ENCODE measurements around the gene MUSK. TPM values are rescaled to one million over a fixed set of nuclear protein-coding genes. Genes with fewer than 3 reads are reported as not detected.

Gene MUSK
- polyA plus RNA-seq, 1 donor (not counting 4 experiments of a cell fraction or from before 2014, with no cell fraction given): not detected

DNA sequence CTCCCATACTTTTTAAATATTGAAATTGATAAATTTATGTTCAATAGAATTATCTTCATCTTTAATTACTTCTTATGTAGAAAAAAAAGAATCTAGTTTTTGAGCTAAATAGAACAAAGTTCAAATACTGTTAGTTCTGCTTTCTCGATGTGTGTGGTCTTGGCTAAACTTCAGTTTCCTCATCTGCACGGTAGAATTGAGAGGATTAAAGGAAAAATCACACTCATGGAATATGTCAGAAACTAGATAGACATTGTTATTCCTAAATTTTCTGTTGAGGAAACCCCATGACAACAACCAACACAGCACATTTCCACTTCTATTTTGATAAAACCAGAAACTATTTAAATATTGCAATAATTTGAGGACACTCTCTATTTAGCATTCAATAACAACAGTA is 100.3 kb downstream of the MUSK start:
- FAIRE-seq: no peak

DNA sequence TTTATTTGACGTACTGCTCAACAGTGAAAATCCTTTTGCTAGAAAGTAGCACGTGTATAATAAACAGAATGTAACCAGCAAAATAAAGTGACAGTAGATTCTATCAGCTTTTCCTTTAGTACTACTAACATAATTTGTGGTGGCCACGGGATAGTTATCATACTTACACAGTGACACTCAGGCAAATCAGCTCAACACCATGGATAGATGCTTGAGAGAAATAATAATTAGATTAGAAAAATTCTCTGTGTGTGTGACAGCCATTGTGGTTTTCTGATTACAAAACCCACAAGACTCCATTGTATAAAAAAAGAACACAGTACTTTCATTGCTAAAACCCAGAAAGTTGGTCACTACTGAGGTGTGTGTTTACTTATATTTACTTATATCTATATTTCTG is 101.1 kb downstream of the MUSK start:
- H4K20me1 ChIP-seq (ENCODE audit: control insufficient read depth, extremely low read depth, insufficient read depth, low read length): no peaks in the 10 kb centered on the region
- H3K9ac ChIP-seq (ENCODE audit: control insufficient read depth, extremely low read depth, insufficient read depth, low read length): no peak overlapping the region
- TF ChIP-seq, protein P1, sequence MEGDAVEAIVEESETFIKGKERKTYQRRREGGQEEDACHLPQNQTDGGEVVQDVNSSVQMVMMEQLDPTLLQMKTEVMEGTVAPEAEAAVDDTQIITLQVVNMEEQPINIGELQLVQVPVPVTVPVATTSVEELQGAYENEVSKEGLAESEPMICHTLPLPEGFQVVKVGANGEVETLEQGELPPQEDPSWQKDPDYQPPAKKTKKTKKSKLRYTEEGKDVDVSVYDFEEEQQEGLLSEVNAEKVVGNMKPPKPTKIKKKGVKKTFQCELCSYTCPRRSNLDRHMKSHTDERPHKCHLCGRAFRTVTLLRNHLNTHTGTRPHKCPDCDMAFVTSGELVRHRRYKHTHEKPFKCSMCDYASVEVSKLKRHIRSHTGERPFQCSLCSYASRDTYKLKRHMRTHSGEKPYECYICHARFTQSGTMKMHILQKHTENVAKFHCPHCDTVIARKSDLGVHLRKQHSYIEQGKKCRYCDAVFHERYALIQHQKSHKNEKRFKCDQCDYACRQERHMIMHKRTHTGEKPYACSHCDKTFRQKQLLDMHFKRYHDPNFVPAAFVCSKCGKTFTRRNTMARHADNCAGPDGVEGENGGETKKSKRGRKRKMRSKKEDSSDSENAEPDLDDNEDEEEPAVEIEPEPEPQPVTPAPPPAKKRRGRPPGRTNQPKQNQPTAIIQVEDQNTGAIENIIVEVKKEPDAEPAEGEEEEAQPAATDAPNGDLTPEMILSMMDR (optimal IDR thresholded peaks at IDR 0.05 in 1 of 3, IDR thresholded peaks at IDR 0.05 in 1 of 3, conservative IDR thresholded peaks at IDR 0.05 in 1 of 3; ENCODE audit: extremely low read depth in 1 of 3, insufficient read depth in 2 of 3, low read length in 3 of 3): no peak
- H3K36me3 ChIP-seq (ENCODE audit: control insufficient read depth in 2 of 2, extremely low read depth in 1 of 2, insufficient read depth in 2 of 2, low read length in 2 of 2): no peaks in the 10 kb centered on the region
- no peak for DNase-seq (ENCODE audit: low read depth, low spot score)
- no peak overlapping the region for H3K27ac ChIP-seq (ENCODE audit: control insufficient read depth, insufficient read depth, low read length)
- H2AFZ ChIP-seq (ENCODE audit: control insufficient read depth, low read length): no peak overlapping the region
- no peaks in the 10 kb centered on the region for H3K27me3 ChIP-seq (ENCODE audit: control insufficient read depth, extremely low read depth, insufficient read depth, low read length)
- H3K79me2 ChIP-seq (ENCODE audit: control insufficient read depth, insufficient read depth, low read length): no peaks in the 10 kb centered on the region
- FAIRE-seq: no peak
- no peaks in the 10 kb centered on the region for H3K9me1 ChIP-seq (ENCODE audit: control insufficient read depth, extremely low read depth, insufficient read depth, low read length)
- no peak overlapping the region for H3K4me3 ChIP-seq (ENCODE audit: control insufficient read depth in 2 of 3, extremely low read depth in 1 of 3, insufficient read depth in 2 of 3, low read depth in 1 of 3, low read length in 3 of 3)
- H3K4me1 ChIP-seq (ENCODE audit: control insufficient read depth, extremely low read depth, insufficient read depth, low read length): no peaks in the 10 kb centered on the region
- dilution Hi-C loops (cut with MboI; ENCODE audit: extremely low pct_ligation_motif_present, low sequenced_read_pairs): no loop called here
- H3K9me3 ChIP-seq (ENCODE audit: control insufficient read depth, low read depth, low read length): no peaks in the 10 kb centered on the region
- no peak overlapping the region for H3K4me2 ChIP-seq (ENCODE audit: control insufficient read depth, extremely low read depth, insufficient read depth, low read depth, low read length)

More for the DNA sequence above, 100.3 kb downstream of the MUSK start:
- no peak overlapping the region for H3K27ac ChIP-seq (ENCODE audit: control insufficient read depth, insufficient read depth, low read length)
- H3K9me3 ChIP-seq (ENCODE audit: control insufficient read depth, low read depth, low read length): no peaks in the 10 kb centered on the region
- TF ChIP-seq, protein P1 (optimal IDR thresholded peaks at IDR 0.05 in 1 of 3, IDR thresholded peaks at IDR 0.05 in 1 of 3, conservative IDR thresholded peaks at IDR 0.05 in 1 of 3; ENCODE audit: extremely low read depth in 1 of 3, insufficient read depth in 2 of 3, low read length in 3 of 3): no peak
- TF ChIP-seq EZH2 (IDR thresholded peaks at IDR 0.05; ENCODE audit: low read length): no peak
- H3K4me2 ChIP-seq (ENCODE audit: control insufficient read depth, extremely low read depth, insufficient read depth, low read depth, low read length): no peak overlapping the region
- H4K20me1 ChIP-seq (ENCODE audit: control insufficient read depth, extremely low read depth, insufficient read depth, low read length): no peaks in the 10 kb centered on the region
- no peak overlapping the region for H3K9ac ChIP-seq (ENCODE audit: control insufficient read depth, extremely low read depth, insufficient read depth, low read length)
- no peak for DNase-seq (ENCODE audit: low read depth, low spot score)
- dilution Hi-C loops (cut with MboI; ENCODE audit: extremely low pct_ligation_motif_present, low sequenced_read_pairs): no loop called here
- H3K4me3 ChIP-seq (ENCODE audit: control insufficient read depth in 2 of 3, extremely low read depth in 1 of 3, insufficient read depth in 2 of 3, low read depth in 1 of 3, low read length in 3 of 3): no peak overlapping the region
- no peaks in the 10 kb centered on the region for H3K79me2 ChIP-seq (ENCODE audit: control insufficient read depth, insufficient read depth, low read length)
- H3K9me1 ChIP-seq (ENCODE audit: control insufficient read depth, extremely low read depth, insufficient read depth, low read length): no peaks in the 10 kb centered on the region
- peaks cover 4% of the 10 kb centered on the region for H3K4me1 ChIP-seq (ENCODE audit: control insufficient read depth, extremely low read depth, insufficient read depth, low read length)
- H3K27me3 ChIP-seq (ENCODE audit: control insufficient read depth, extremely low read depth, insufficient read depth, low read length): no peaks in the 10 kb centered on the region
- H3K36me3 ChIP-seq (ENCODE audit: control insufficient read depth in 2 of 2, extremely low read depth in 1 of 2, insufficient read depth in 2 of 2, low read length in 2 of 2): no peaks in the 10 kb centered on the region
- no peak overlapping the region for H2AFZ ChIP-seq (ENCODE audit: control insufficient read depth, low read length)

All from keratinocyte (primary cell).